Stimulated activated CD4-positive, alpha-beta T cell treated with anti-CD3 and anti-CD28 coated beads, Interleukin-2, amount 100 ng/mL, for 48 hours (primary cell): ENCODE data around the gene ABTB2.
"Not testable (repeated sequence)": the region's sequence is repeated elsewhere in the genome, so short reads cannot be mapped to it uniquely, and the experiment has no call there.

Experiments used
- DNase-seq, 2 donors: peaks; one replicate each; pipeline ENCODE4 v3.0.0-alpha.2; 2020

Gene ABTB2

GRCh38 chr11:34357701-34358257, at the start of gene ABTB2:
Gene ABTB2 (minus strand): TSS chr11:34358010.
- peak; percentile 94 to 97 for DNase-seq

- no peak for DNase-seq
Measured at GRCh38 chr11:34407121-34407813, 49.5 kb upstream of the ABTB2 start.

GRCh38 chr11:34406413-34406812, 48.6 kb upstream of the ABTB2 start:
- no peak for DNase-seq

GRCh38 chr11:34405079-34405858, 47.5 kb upstream of the ABTB2 start:
- DNase-seq: no peak

- no peak for DNase-seq
Measured at GRCh38 chr11:34404280-34404679, 46.5 kb upstream of the ABTB2 start.

GRCh38 chr11:34403431-34403830, 45.6 kb upstream of the ABTB2 start:
- no peak for DNase-seq

GRCh38 chr11:34397811-34398210, 40.0 kb upstream of the ABTB2 start:
- DNase-seq: no peak

GRCh38 chr11:34397120-34397519, 39.3 kb upstream of the ABTB2 start:
- DNase-seq: no peak

- DNase-seq: no peak
Measured at GRCh38 chr11:34395916-34396550, 38.2 kb upstream of the ABTB2 start.

GRCh38 chr11:34394771-34395300, 37.0 kb upstream of the ABTB2 start:
- DNase-seq: no peak

- DNase-seq: no peak
Measured at GRCh38 chr11:34387653-34388052, 29.8 kb upstream of the ABTB2 start.

- not testable (repeated sequence) for DNase-seq
Measured at GRCh38 chr11:34386356-34386755, 28.5 kb upstream of the ABTB2 start.

GRCh38 chr11:34382532-34383276, 24.9 kb upstream of the ABTB2 start:
- DNase-seq: no peak

- DNase-seq: no peak
Measured at GRCh38 chr11:34381775-34382174, 24.0 kb upstream of the ABTB2 start.

- no peak for DNase-seq
Measured at GRCh38 chr11:34380696-34381095, 22.9 kb upstream of the ABTB2 start.

- DNase-seq: no peak
Measured at GRCh38 chr11:34379539-34379938, 21.7 kb upstream of the ABTB2 start.

GRCh38 chr11:34379079-34379478, 21.3 kb upstream of the ABTB2 start:
- DNase-seq: no peak

GRCh38 chr11:34373727-34374126, 15.9 kb upstream of the ABTB2 start:
- DNase-seq: no peak

GRCh38 chr11:34366522-34366921, 8.7 kb upstream of the ABTB2 start:
- no peak for DNase-seq

- DNase-seq: no peak
Measured at GRCh38 chr11:34364102-34364501, 6.3 kb upstream of the ABTB2 start.

GRCh38 chr11:34363363-34364084, 5.7 kb upstream of the ABTB2 start:
- DNase-seq: no peak

- no peak for DNase-seq
Measured at GRCh38 chr11:34360046-34360445, 2.2 kb upstream of the ABTB2 start.
